Neural cell (in vitro differentiated cells): ENCODE measurements around the gene MIGA1. TPM values are rescaled to one million over a fixed set of nuclear protein-coding genes. Genes with fewer than 3 reads are reported as not detected.

Experiments used
- H2AFZ ChIP-seq: fragments of 200-600, 300-800 bp; sonication (generic), shearing (Covaris generic); 2 replicates; pipeline ENCODE4 v1.6.0; 2014; ENCODE audit warnings: low read depth, mild to moderate bottlenecking, antibody characterized with exemption, low read length, moderate library complexity
- H3F3A ChIP-seq: fragments of 200-600 bp; shearing (Covaris generic); 2 replicates; pipeline ENCODE4 v1.6.1; 2016; ENCODE audit warnings: mild to moderate bottlenecking, moderate library complexity, mixed read lengths, antibody characterized with exemption, low read length; ENCODE audit not compliant: insufficient read depth, poor library complexity, severe bottlenecking
- H3K27ac ChIP-seq: fragments of 200-600, 300-800 bp; sonication (generic), shearing (Covaris generic); 2 replicates; pipeline ENCODE4 v1.5.1; 2014; ENCODE audit warnings: mild to moderate bottlenecking, low read length, moderate library complexity
- H3K27me3 ChIP-seq: fragments of 300-800, 200-600 bp; sonication (generic), shearing (Covaris generic); 2 replicates; pipeline ENCODE4 v1.6.0; 2014; ENCODE audit warnings: mild to moderate bottlenecking, low read depth, low read length, moderate library complexity; ENCODE audit not compliant: insufficient read depth
- H3K36me3 ChIP-seq: fragments of 300-800, 200-600 bp; sonication (generic), shearing (Covaris generic); 2 replicates; pipeline ENCODE4 v1.5.1; 2014; ENCODE audit warnings: mild to moderate bottlenecking, antibody characterized with exemption, low read length, moderate library complexity; ENCODE audit not compliant: insufficient read depth
- H3K4me2 ChIP-seq: fragments of 300-800, 200-600 bp; sonication (generic), shearing (Covaris generic); 2 replicates; pipeline ENCODE4 v1.6.0; 2014; ENCODE audit warnings: mild to moderate bottlenecking, low read length
- H3K4me3 ChIP-seq: fragments of 300-800, 200-600 bp; sonication (generic), shearing (Covaris generic); 2 replicates; pipeline ENCODE4 v1.5.1; 2014; ENCODE audit warnings: mild to moderate bottlenecking, low read length, moderate library complexity
- H3K79me2 ChIP-seq: fragments of 200-600 bp; shearing (Covaris generic); replicated peaks from 2 replicates; pipeline ENCODE4 v1.6.0; 2014; ENCODE audit warnings: mild to moderate bottlenecking, low read length, moderate library complexity; ENCODE audit not compliant: insufficient read depth
- H3K9ac ChIP-seq: fragments of 300-800, 200-600 bp; sonication (generic), shearing (Covaris generic); 2 replicates; pipeline ENCODE4 v1.6.1; 2016; ENCODE audit warnings: mild to moderate bottlenecking, low read length, mixed read lengths
- H3K9me2 ChIP-seq: fragments of 200-600 bp; shearing (Covaris generic); 2 replicates; pipeline ENCODE4 v1.6.1; 2016; ENCODE audit warnings: mild to moderate bottlenecking, low read length, mixed read lengths; ENCODE audit not compliant: insufficient read depth
- H3K9me3 ChIP-seq: fragments of 200-600, 300-800 bp; sonication (generic), shearing (Covaris generic); 2 replicates; pipeline ENCODE4 v1.6.1; 2016; ENCODE audit warnings: mild to moderate bottlenecking, mixed run types, low read length, moderate library complexity, mixed read lengths
- H4K20me1 ChIP-seq: fragments of 200-600 bp; shearing (Covaris generic); 2 replicates; pipeline ENCODE4 v1.6.1; 2016; ENCODE audit warnings: mild to moderate bottlenecking, mixed run types; ENCODE audit not compliant: insufficient read depth
- CTCF ChIP-seq: fragments of 450-650 bp; IDR thresholded peaks from 2 replicates; pipeline ENCODE4 v1.5.1; 2014; ENCODE audit warnings: antibody characterized with exemption, mild to moderate bottlenecking, moderate library complexity; ENCODE audit not compliant: poor library complexity, severe bottlenecking
- EP300 ChIP-seq: fragments of 450-650 bp; conservative IDR thresholded peaks from 2 replicates; pipeline ENCODE4 v1.6.1; 2014; ENCODE audit warnings: antibody characterized with exemption, mild to moderate bottlenecking, moderate library complexity; ENCODE audit not compliant: poor library complexity, severe bottlenecking
- EZH2 ChIP-seq: fragments of 200-600, 300-800 bp; shearing (Covaris generic), sonication (generic); IDR thresholded peaks from 2 replicates; pipeline ENCODE4 v1.6.1; 2014; ENCODE audit warnings: antibody characterized with exemption, low read length, borderline replicate concordance, mild to moderate bottlenecking; ENCODE audit not compliant: insufficient read depth, poor library complexity, severe bottlenecking
- MXI1 ChIP-seq: fragments of 450-650 bp; conservative IDR thresholded peaks from 2 replicates; pipeline ENCODE4 v1.6.1; 2014; ENCODE audit warnings: antibody characterized with exemption, mild to moderate bottlenecking; ENCODE audit not compliant: poor library complexity, severe bottlenecking
- POLR2AphosphoS5 ChIP-seq: IDR thresholded peaks from 2 replicates; pipeline ENCODE4 v1.6.1; 2012
- RAD21 ChIP-seq: fragments of 450-650 bp; conservative IDR thresholded peaks from 2 replicates; pipeline ENCODE4 v1.6.1; 2014; ENCODE audit warnings: antibody characterized with exemption, mild to moderate bottlenecking, moderate library complexity
- REST ChIP-seq: IDR thresholded peaks from 2 replicates; pipeline ENCODE4 v1.6.1; 2012; ENCODE audit warnings: borderline replicate concordance
- SMC3 ChIP-seq: fragments of 450-650 bp; conservative IDR thresholded peaks from 2 replicates; pipeline ENCODE4 v1.6.1; 2014; ENCODE audit warnings: antibody characterized with exemption, mild to moderate bottlenecking, moderate library complexity; ENCODE audit not compliant: poor library complexity
- TAF1 ChIP-seq: IDR thresholded peaks from 2 replicates; pipeline ENCODE4 v1.6.1; 2012; ENCODE audit warnings: low read depth
- polyA plus RNA-seq: library from polyadenylated mRNA; depleted of rRNA; stranded (reverse); fragments of >200 nt; gene quantifications from 2 replicates; pipeline ENCODE4 v1.2.3, GENCODE V29; 2014

The MIGA1 gene
- polyA plus RNA-seq, 1 donor from 2014 or later, result 10.8 TPM

- Histone ChIP-seq H3K79me2 (peaks cover 6% of the 10 kb centered on the region), H3K36me3 (peaks cover 2% of the 10 kb centered on the region), H3K9me2 (no peaks in the 10 kb centered on the region), H3K27ac (no peak overlapping the region), H3K4me2 (no peak overlapping the region), H3K9ac (no peak overlapping the region), H3K27me3 (no peaks in the 10 kb centered on the region), H3F3A (no peaks in the 10 kb centered on the region), H4K20me1 (no peaks in the 10 kb centered on the region), H2AFZ (no peak overlapping the region), H3K4me3 (no peak overlapping the region), H3K9me3 (no peaks in the 10 kb centered on the region)
- TF ChIP-seq MXI1 (no peak), CTCF (no peak), SMC3 (no peak), POLR2AphosphoS5 (no peak), REST (no peak), RAD21 (no peak), EZH2 (no peak), TAF1 (no peak), EP300 (no peak)
These were observed 17.4 kb downstream of the MIGA1 start for GRCh38 chr1:77796695-77797405.

- H3K27ac ChIP-seq, result no peak overlapping the region
- no peaks in the 10 kb centered on the region for H3K27me3 ChIP-seq
- H3F3A ChIP-seq, result no peaks in the 10 kb centered on the region
- peaks cover 8% of the 10 kb centered on the region for H3K36me3 ChIP-seq
- H2AFZ ChIP-seq, result no peak overlapping the region
- no peaks in the 10 kb centered on the region for H3K9me3 ChIP-seq
- no peaks in the 10 kb centered on the region for H3K9me2 ChIP-seq
- no peak for TF ChIP-seq EZH2
- no peak for TF ChIP-seq TAF1
- TF ChIP-seq EP300, result no peak
- TF ChIP-seq REST, result no peak
- TF ChIP-seq CTCF, result no peak
- TF ChIP-seq POLR2AphosphoS5, result no peak
- TF ChIP-seq MXI1, result no peak
- TF ChIP-seq SMC3, result no peak
- TF ChIP-seq RAD21, result no peak
- H3K79me2 ChIP-seq, result peaks cover 6% of the 10 kb centered on the region
- H3K4me3 ChIP-seq, result no peak overlapping the region
- no peak overlapping the region for H3K4me2 ChIP-seq
- no peak overlapping the region for H3K9ac ChIP-seq
- H4K20me1 ChIP-seq, result no peaks in the 10 kb centered on the region
These were observed 18.5 kb downstream of the MIGA1 start for GRCh38 chr1:77797991-77798390.
